Endothelial cell of umbilical vein (primary cell): ENCODE results near the gene PDIA4.

ENCODE experiments used
- MYC ChIP-seq: IDR thresholded peaks from one replicate; pipeline ENCODE4 v1.6.1; 2011; ENCODE audit warnings: mild to moderate bottlenecking, low read depth, low read length
- TF ChIP-seq, protein P1 (sequence below), 2 donors: IDR thresholded peaks; 1 replicate in 1 of 2; 2 replicates in 1 of 2; pipeline ENCODE4 v1.5.1; 2011; ENCODE audit warnings: low read length in 2 of 2, mild to moderate bottlenecking in 2 of 2, moderate library complexity in 2 of 2, control low read depth in 1 of 2, inconsistent platforms in 1 of 2, low read depth in 1 of 2; ENCODE audit not compliant: insufficient read depth in 1 of 2; ENCODE audit errors: extremely low read depth in 1 of 2

DNA sequence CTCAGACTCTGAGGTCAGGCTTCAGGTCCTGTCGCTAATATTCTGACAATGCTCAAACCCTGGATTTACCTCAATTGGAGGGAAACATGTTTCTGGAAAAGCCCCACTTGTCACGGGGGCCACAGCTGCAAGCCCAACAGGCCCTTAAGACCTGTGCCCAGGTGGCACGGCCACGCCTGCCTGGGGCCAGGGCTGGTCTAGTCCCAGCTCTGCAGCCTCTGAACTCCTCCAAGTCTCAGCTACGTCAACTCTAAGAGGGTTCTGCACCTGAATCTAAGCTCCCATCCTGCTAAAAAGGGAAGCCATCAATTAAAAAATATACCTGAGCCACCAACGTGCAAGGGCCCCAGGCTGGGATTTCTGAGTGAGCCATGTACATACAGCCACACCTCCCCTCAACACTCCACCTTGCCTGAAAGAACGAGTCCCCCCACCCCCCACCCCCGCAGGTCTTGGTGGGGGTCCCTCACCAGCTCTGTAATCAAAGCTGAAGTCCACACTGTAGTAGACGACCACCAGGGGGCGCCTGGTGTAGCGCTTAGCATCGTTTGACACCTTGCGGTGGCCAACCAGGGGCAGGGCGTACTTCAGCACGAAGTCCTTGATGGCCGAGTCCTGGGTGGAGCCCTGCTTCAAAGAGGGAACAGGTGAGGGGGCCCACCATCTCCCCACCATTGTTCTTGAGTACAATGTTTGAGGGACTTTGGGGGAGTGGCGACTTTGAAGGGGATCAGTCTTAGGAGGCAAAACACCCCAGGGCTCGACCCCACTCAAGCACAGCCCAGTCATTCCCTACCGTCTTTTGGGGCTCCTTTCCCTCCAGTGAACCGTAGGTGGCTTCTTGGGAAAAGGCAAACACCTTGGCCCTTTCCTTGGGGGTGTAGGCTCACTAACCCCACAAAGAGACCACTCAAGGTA is 22.6 kb downstream of the PDIA4 start:
- TF ChIP-seq, protein P1, sequence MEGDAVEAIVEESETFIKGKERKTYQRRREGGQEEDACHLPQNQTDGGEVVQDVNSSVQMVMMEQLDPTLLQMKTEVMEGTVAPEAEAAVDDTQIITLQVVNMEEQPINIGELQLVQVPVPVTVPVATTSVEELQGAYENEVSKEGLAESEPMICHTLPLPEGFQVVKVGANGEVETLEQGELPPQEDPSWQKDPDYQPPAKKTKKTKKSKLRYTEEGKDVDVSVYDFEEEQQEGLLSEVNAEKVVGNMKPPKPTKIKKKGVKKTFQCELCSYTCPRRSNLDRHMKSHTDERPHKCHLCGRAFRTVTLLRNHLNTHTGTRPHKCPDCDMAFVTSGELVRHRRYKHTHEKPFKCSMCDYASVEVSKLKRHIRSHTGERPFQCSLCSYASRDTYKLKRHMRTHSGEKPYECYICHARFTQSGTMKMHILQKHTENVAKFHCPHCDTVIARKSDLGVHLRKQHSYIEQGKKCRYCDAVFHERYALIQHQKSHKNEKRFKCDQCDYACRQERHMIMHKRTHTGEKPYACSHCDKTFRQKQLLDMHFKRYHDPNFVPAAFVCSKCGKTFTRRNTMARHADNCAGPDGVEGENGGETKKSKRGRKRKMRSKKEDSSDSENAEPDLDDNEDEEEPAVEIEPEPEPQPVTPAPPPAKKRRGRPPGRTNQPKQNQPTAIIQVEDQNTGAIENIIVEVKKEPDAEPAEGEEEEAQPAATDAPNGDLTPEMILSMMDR (IDR thresholded peaks at IDR 0.05; ENCODE audit: extremely low read depth in 1 of 2, insufficient read depth in 1 of 2, low read depth in 1 of 2, low read length in 2 of 2) = peak; percentile 66 to 91
- TF ChIP-seq MYC = no peak
